AG04450 (cell line): ENCODE results near the gene GHSR. TPM values are rescaled to one million over a fixed set of nuclear protein-coding genes. Genes with fewer than 3 reads are reported as not detected.

Experiments used
- CTCF ChIA-PET: fragments of 300-600, 350-600 bp; formaldehyde crosslinking; extraction: SDS; loops from one replicate; lab custom pipeline; 2022; ENCODE audit warnings: antibody characterized with exemption, inconsistent platforms; lab: Charles Lee
- POLR2A ChIA-PET: fragments of 350-600 bp; formaldehyde crosslinking; extraction: SDS; loops from one replicate; lab custom pipeline; 2021; ENCODE audit warnings: antibody characterized with exemption, inconsistent platforms; lab: Yijun Ruan, JAX
- DNase-seq: peaks from one replicate; pipeline ENCODE4 v3.0.0-alpha.2; 2011; ENCODE audit warnings: low read depth, low spot score
- H3K27ac ChIP-seq: one replicate; pipeline ENCODE4 v1.5.1; 2012; ENCODE audit warnings: low read depth, low read length, control low read depth
- H3K27me3 ChIP-seq: one replicate; pipeline ENCODE4 v1.6.0; 2012; ENCODE audit warnings: low read length; ENCODE audit not compliant: control insufficient read depth, insufficient read depth
- H3K4me3 ChIP-seq: 2 replicates; pipeline ENCODE4 v1.5.1; 2011; ENCODE audit warnings: mild to moderate bottlenecking, low read depth, low read length, control low read depth
- H3K9me3 ChIP-seq: 2 replicates; pipeline ENCODE4 v1.5.1; 2012; ENCODE audit warnings: low read length; ENCODE audit not compliant: control insufficient read depth, insufficient read depth
- polyA plus RNA-seq: library from polyadenylated mRNA; depleted of rRNA; stranded (reverse); fragments of >200 nt; gene quantifications from 2 replicates; pipeline ENCODE4 v1.2.3, GENCODE V29; 2011
- TF ChIP-seq, protein P1 (sequence below): IDR thresholded peaks from 2 replicates; pipeline ENCODE4 v1.5.1; 2011; ENCODE audit warnings: low read depth, low read length, control low read depth, inconsistent platforms

Gene GHSR
- polyA plus RNA-seq, 1 experiment, result not detected

DNA sequence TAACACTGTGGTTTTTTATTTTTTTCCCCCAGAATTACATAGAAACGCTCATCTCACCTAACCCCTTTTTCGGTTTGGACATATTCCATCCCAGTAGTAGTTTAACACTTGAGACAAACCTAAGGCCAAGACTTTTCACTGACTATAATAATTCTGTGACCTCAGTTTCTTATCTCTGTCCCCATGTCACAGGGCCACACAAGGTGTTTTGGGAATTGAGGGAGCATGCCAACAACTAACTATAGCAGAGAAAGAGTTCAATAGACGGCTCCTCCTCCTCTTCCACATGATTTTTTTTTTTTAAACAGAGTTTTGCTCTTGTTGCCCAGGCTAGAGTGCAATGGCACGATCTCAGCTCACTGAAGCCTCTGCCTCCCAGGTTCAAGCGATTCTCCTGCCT lies 27.4 kb upstream of the GHSR start:
- TF ChIP-seq, protein P1, sequence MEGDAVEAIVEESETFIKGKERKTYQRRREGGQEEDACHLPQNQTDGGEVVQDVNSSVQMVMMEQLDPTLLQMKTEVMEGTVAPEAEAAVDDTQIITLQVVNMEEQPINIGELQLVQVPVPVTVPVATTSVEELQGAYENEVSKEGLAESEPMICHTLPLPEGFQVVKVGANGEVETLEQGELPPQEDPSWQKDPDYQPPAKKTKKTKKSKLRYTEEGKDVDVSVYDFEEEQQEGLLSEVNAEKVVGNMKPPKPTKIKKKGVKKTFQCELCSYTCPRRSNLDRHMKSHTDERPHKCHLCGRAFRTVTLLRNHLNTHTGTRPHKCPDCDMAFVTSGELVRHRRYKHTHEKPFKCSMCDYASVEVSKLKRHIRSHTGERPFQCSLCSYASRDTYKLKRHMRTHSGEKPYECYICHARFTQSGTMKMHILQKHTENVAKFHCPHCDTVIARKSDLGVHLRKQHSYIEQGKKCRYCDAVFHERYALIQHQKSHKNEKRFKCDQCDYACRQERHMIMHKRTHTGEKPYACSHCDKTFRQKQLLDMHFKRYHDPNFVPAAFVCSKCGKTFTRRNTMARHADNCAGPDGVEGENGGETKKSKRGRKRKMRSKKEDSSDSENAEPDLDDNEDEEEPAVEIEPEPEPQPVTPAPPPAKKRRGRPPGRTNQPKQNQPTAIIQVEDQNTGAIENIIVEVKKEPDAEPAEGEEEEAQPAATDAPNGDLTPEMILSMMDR, result no peak
- Histone ChIP-seq H3K4me3 (no peak overlapping the region), H3K27ac (no peak overlapping the region), H3K9me3 (no peaks in the 10 kb centered on the region), H3K27me3 (no peaks in the 10 kb centered on the region)
- no peak for DNase-seq
- ChIA-PET POLR2A (no interaction called here), CTCF (interaction anchor here (0.9 to 2.6 kb wide), 3 partner anchors 14 to 190 kb away, joined by 3 to 17 read pairs (median 3); no protein-coding TSS in a partner anchor)

DNA sequence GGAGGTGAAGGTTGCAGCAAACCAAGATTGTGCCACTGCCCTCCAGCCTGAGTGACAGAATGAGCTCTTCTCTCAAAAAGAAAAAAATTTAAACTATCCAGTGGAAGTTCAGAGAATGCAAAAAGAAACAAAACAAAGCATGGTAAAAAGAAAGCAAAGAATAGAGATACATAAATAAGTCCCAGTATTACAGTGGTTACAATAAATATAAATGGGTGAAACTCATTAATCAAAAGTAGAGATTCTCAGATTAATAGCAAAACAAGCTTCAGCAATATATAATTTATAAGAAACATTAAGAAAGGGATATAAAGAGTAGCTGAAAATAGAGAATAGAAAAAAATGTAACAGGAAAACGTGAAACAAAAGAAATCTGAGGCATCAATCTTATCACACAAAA lies 23.6 kb upstream of the GHSR start:
- no peak for DNase-seq
- H3K27ac ChIP-seq, result no peak overlapping the region
- TF ChIP-seq, protein P1, result no peak
- ChIA-PET POLR2A (interaction anchor here (0.5 kb wide), 1 partner anchor 10 kb away, joined by 3 read pairs; no protein-coding TSS in a partner anchor), CTCF (interaction anchor here (1.2 kb wide), 1 partner anchor 11 kb away, joined by 4 read pairs; no protein-coding TSS in a partner anchor)
- no peak overlapping the region for H3K4me3 ChIP-seq
- no peaks in the 10 kb centered on the region for H3K27me3 ChIP-seq
- H3K9me3 ChIP-seq, result no peaks in the 10 kb centered on the region

DNA sequence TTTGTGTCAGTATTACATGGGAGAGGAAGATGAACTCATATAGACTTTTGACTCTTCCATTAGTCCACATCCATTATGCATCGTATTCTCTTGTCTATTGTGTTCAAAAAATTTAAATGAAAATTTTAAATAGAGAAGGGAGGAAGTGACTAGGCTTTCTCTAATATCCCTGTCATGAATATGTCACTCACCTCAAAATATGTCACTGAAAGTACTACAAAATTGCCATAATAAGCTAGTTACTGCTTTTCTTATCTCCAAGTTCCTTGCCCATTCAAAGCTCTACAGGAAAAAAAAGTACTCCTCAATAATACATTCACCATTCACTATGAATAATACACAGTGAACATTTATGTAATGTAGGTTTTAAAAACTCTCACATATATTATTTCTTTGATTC lies 22.3 kb upstream of the GHSR start:
- no peak for DNase-seq
- no peak overlapping the region for H3K27ac ChIP-seq
- ChIA-PET POLR2A (no interaction called here), CTCF (interaction anchor here (1.4 kb wide), 1 partner anchor 9 kb away, joined by 6 read pairs; no protein-coding TSS in a partner anchor)
- TF ChIP-seq, protein P1, result no peak
- H3K9me3 ChIP-seq, result no peaks in the 10 kb centered on the region
- no peaks in the 10 kb centered on the region for H3K27me3 ChIP-seq
- H3K4me3 ChIP-seq, result no peak overlapping the region

DNA sequence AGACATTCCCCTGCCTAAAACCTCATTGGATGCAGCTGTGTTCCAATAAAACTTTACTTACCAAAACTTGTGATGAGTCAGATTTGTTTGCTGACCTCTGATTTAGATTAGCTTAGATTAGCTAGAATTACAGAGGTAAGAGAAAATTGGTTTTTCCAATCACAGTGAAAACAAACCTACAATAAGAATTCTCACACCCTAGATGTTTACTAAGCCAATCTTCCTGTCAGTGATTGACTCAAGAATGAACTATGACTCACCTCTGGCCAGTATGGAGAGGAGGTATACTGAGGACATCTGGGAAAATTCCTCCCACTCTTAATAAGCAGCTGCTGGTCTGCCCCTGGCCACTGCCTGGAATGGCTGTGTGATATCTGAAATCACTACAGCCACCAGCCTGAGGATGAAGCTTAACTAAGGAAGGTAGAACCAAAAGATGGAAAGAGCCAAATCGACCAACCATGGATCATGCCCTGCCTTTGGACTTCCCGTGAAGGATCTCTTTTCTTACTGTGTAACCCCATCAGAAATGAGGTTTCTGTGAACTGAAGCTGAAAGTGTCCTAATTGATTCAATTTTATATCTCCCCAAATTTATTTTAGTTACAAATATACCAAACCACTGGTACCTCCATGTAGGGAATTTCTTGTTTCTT lies 19.0 kb upstream of the GHSR start:
- Histone ChIP-seq H3K27me3 (no peaks in the 10 kb centered on the region), H3K9me3 (no peaks in the 10 kb centered on the region), H3K4me3 (no peak overlapping the region), H3K27ac (no peak overlapping the region)
- POLR2A ChIA-PET, result interaction anchor here (1.1 kb wide), 1 partner anchor 14 kb away, joined by 3 read pairs; no protein-coding TSS in a partner anchor
- CTCF ChIA-PET, result interaction anchor here (1.1 to 1.7 kb wide), 4 partner anchors 10 to 200 kb away, joined by 3 to 7 read pairs (median 5); no protein-coding TSS in a partner anchor
- TF ChIP-seq, protein P1, result no peak
- no peak for DNase-seq

DNA sequence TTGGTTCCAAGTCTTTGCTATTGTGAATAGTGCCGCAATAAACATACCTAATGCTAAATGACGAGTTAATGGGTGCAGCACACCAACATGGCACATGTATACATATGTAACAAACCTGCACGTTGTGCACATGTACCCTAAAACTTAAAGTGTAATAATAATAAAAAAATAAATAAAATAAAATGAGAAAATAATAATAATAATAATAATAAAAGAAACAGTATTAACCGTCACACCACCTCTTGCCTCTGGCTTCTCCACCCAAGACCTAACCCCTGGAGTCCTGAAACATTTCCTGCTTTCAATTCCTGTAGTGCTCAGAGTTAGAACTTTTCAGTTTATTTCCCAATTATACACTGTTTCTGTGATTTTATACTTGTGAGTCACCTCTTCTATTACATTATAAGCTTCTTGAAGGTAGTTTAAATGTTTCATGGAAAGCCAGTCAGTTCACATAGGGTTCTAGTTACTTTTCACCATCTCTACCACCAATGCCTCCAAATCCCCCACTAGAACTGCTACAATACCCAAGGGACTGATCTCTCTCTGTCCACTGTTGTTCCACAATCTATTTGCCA lies 18.4 kb upstream of the GHSR start:
- H3K4me3 ChIP-seq, result no peak overlapping the region
- ChIA-PET CTCF (interaction anchor here (0.5 to 1.7 kb wide), 4 partner anchors 10 to 200 kb away, joined by 3 to 7 read pairs (median 5); no protein-coding TSS in a partner anchor), POLR2A (interaction anchor here (1.1 kb wide), 1 partner anchor 15 kb away, joined by 3 read pairs; no protein-coding TSS in a partner anchor)
- DNase-seq, result no peak
- no peaks in the 10 kb centered on the region for H3K9me3 ChIP-seq
- H3K27ac ChIP-seq, result no peak overlapping the region
- TF ChIP-seq, protein P1, result no peak
- no peaks in the 10 kb centered on the region for H3K27me3 ChIP-seq
